BE2C (cell line): ENCODE measurements around the gene SNCG.
"Not testable (repeated sequence)": the region's sequence is repeated elsewhere in the genome, so short reads cannot be mapped to it uniquely, and the experiment has no call there.

Experiments used
- DNase-seq: peaks from one replicate; pipeline ENCODE4 v3.0.0-alpha.2; 2020
- H3K27me3 ChIP-seq: fragments of 250-450 bp; sonication (Bioruptor Pico); 2 replicates; pipeline ENCODE4 v1.5.1; 2020; ENCODE audit warnings: mild to moderate bottlenecking
- H3K36me3 ChIP-seq: fragments of 250-450 bp; sonication (Bioruptor Pico); 2 replicates; pipeline ENCODE4 v1.5.1; 2020; ENCODE audit warnings: mild to moderate bottlenecking
- H3K4me1 ChIP-seq: fragments of 250-450 bp; sonication (Bioruptor Pico); 2 replicates; pipeline ENCODE4 v1.5.1; 2020
- H3K4me3 ChIP-seq: 2 replicates; pipeline ENCODE4 v1.5.1; 2011; ENCODE audit warnings: low read depth, low read length
- H3K9me3 ChIP-seq: fragments of 250-450 bp; sonication (Bioruptor Pico); 2 replicates; pipeline ENCODE4 v1.5.1; 2020
- TF ChIP-seq, protein P1 (sequence below): IDR thresholded peaks from 2 replicates; pipeline ENCODE4 v1.5.1; 2012; ENCODE audit warnings: mild to moderate bottlenecking, low read depth, low read length

SNCG gene

DNA sequence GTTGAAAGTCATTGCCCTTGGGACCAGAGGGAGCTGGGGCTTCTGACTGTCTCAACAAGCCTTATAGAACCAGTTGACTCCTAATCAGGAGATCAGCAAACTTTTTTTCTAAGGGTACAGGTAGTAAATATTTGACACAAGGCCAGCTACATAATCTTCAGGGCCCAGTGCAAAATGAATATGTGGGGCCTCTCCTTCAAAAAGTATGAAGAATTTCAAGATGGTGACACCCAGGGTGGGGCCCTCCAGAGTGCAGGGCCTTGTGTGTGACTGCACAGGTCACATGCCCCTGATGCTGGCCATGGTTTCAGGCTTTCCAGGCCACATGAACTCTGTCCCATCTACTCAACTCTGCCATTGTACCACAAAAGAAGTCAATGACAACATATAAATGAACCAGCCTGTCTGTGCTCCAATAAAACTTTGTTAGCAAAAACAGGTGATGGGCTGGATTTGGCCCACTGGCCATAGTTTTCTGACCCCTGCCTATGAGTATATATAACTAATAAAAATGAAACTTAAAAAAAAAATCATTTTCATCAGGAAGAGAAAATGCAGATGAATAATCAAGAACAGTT is 7.1 kb upstream of the SNCG start:
- H3K27me3 ChIP-seq: no peaks in the 10 kb centered on the region
- DNase-seq: no peak
- H3K9me3 ChIP-seq: no peaks in the 10 kb centered on the region
- TF ChIP-seq, protein P1, sequence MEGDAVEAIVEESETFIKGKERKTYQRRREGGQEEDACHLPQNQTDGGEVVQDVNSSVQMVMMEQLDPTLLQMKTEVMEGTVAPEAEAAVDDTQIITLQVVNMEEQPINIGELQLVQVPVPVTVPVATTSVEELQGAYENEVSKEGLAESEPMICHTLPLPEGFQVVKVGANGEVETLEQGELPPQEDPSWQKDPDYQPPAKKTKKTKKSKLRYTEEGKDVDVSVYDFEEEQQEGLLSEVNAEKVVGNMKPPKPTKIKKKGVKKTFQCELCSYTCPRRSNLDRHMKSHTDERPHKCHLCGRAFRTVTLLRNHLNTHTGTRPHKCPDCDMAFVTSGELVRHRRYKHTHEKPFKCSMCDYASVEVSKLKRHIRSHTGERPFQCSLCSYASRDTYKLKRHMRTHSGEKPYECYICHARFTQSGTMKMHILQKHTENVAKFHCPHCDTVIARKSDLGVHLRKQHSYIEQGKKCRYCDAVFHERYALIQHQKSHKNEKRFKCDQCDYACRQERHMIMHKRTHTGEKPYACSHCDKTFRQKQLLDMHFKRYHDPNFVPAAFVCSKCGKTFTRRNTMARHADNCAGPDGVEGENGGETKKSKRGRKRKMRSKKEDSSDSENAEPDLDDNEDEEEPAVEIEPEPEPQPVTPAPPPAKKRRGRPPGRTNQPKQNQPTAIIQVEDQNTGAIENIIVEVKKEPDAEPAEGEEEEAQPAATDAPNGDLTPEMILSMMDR: no peak
- H3K4me1 ChIP-seq: no peaks in the 10 kb centered on the region
- no peak overlapping the region for H3K4me3 ChIP-seq
- H3K36me3 ChIP-seq: no peaks in the 10 kb centered on the region

DNA sequence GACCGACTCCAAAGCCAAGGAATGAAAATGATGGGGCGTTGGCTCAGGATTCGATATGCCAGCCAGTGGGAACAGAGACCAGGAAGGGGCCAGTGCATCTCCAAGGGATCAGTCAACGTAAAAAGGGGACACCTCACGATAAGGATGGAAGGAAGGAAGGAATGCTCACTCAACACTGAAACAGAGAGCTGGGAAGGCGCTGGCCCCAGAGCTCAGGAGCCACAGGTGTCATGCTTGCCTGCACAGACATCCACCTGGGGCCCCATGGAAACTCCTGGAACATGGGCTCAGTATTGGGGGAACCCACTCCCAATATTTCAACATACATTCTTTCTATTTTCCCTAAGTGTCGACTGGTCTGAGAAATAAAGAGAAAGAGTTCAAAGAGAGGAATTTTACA is 6.3 kb upstream of the SNCG start:
- Histone ChIP-seq H3K9me3 (no peaks in the 10 kb centered on the region), H3K36me3 (no peaks in the 10 kb centered on the region), H3K4me3 (no peak overlapping the region), H3K27me3 (no peaks in the 10 kb centered on the region), H3K4me1 (no peaks in the 10 kb centered on the region)
- TF ChIP-seq, protein P1: no peak
- DNase-seq: no peak

DNA sequence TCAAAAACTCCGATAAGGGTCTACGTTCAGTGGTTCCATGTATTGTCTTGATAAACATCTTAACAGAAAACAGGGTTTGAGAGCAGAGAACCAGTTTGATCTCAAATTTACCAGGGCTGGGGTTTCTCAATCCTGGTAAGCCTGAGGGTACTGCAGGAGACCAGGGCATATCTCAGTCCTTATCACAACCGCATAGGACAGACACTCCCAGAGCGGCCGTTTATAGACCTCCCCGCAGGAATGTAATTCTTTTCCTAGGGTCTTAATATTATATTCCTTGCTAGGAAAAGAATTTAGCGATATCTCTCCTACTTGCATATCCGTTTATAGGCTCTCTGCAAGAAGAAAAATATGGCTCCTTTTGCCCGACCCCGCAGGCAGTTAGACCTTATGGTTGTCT is 5.7 kb upstream of the SNCG start:
- not testable (repeated sequence) for H3K4me3 ChIP-seq, DNase-seq, H3K4me1 ChIP-seq, H3K9me3 ChIP-seq, H3K27me3 ChIP-seq, H3K36me3 ChIP-seq

DNA sequence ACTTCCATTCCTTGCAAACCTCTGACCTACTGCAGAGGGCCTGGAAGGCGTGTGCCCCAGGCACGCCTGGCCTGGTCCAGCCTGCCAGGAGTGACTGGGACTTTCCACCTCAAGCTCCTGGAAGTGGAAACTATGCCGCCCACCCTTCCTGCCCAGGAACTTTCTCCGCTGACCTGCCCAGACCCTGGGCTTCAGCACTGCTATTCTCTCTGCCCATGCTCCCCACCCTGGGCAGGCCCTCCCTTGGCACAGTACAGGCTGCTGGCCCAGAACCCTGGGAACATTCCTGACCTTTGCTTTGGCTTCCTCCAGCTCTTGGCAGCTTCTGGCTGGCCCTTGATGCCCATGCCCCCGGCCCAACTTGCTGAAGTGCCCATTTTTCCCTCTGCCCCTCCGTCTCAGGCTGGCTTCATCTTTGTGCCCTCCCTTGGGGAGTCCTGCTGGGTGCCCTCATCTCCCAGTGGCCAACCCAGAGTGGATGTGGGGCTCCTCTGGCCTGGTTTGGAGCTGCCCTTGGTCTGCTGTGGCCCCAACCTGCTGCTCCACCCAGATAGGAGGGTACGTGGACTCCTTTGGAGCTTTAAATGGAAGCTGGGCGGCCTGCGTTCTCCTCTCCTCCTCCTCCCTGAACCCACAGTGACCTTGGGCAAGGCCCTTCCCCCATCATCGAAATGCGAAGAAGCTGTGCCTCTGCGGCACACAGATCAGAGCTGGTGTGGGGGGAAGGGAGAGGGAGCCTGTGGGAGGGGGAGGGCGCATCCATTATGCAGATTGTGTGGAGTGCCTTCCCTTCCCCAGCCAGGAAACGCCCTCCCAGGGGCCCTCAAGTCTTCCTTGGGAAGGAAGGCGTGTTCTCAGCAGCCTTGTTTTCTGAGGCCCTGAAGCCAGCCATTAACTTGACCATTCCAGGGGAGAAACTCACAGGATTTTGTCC is 4.4 kb upstream of the SNCG start:
- Histone ChIP-seq H3K36me3 (no peaks in the 10 kb centered on the region), H3K27me3 (no peaks in the 10 kb centered on the region), H3K9me3 (no peaks in the 10 kb centered on the region), H3K4me1 (peaks cover 3% of the 10 kb centered on the region; the same call in 1 of the 2 replicates), H3K4me3 (no peak overlapping the region)
- DNase-seq: no peak
- TF ChIP-seq, protein P1: no peak

DNA sequence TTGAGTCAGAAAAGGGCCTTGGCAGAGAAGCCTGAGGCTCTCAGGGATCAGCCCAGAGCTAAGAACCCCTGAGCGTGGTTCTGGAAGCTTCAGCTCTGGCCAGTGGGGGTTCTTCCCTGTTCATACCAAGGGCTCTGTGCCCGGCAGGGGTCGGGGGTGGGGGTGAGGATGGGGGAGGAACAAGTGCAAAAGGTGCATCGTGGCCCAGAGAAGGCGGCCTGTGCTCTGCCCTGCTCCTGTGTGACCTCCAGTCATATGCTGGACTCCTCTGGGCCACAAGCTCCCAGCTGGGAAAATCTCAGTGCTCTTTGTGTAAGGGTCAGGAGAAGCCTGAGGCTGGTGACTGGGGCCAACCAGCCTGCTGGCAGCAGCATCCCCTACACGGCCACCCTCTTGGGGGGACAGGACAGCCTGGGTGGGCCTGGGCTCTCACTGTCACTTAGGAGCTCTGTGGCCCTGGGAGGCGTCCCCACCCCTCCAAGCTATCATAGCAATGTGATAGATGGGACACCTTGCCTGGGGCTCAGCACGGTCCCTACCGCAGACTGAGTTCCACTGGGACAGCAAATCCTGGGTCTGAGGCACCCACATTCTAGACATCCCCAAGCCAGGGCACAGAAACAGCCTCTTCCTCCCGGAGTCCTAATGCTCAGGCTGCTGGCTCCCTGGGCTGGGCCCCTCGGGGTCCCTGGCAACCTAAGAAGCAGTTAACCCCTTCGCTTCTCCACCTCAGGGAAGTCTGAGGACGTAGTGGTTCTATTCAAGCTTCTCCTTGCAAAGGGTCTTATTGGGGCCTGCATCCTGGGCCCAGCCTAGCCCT is 3.5 kb upstream of the SNCG start:
- DNase-seq: no peak
- no peak overlapping the region for H3K4me3 ChIP-seq
- H3K4me1 ChIP-seq: peaks cover 3% of the 10 kb centered on the region; the same call in 1 of the 2 replicates
- no peaks in the 10 kb centered on the region for H3K9me3 ChIP-seq
- H3K36me3 ChIP-seq: no peaks in the 10 kb centered on the region
- H3K27me3 ChIP-seq: no peaks in the 10 kb centered on the region
- TF ChIP-seq, protein P1: no peak

DNA sequence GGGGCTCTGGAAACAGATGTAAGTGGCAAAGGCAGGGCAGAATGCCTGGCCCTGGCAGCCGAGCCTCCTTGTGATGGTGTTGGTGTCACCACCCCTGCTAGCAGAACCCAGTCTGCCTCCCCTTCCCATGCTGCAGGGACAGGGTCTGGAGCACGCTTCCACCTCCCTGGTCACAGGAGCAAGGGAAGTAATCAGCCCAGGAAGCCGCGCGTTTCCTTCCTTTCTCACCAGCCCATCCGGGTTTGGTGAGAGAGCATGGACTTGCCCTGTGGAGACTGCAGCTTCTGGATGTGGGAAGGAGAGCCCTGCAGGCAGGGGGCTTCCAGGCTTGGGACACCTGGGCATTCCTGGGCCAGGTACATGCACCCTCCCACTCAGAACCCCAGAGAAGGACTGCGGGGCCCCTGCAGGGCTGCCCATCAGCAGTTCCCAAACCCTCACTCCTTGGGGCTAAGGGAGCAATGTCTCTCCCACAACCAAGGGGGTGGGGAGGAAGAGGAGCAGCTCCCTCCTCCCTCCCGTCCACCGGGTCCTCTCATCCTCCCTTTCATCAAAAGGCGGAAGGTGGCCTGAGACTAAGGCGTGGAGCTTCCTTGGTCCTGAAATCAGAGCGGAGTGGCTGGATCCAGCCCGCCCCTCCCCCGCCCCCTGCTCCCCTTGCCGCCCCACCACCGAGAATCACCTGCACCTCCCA is 2.8 kb upstream of the SNCG start:
- TF ChIP-seq, protein P1: no peak
- H3K4me1 ChIP-seq: peaks cover 3% of the 10 kb centered on the region; the same call in 1 of the 2 replicates
- no peak for DNase-seq

More for the DNA sequence above, 2.8 kb upstream of the SNCG start:
- no peaks in the 10 kb centered on the region for H3K9me3 ChIP-seq
- H3K27me3 ChIP-seq: no peaks in the 10 kb centered on the region
- no peak overlapping the region for H3K4me3 ChIP-seq
- no peaks in the 10 kb centered on the region for H3K36me3 ChIP-seq
